ENCODE measurements around the gene CACHD1. TPM values are rescaled to one million over a fixed set of nuclear protein-coding genes. Genes with fewer than 3 reads are reported as not detected.

The CACHD1 gene
- total and polyA plus RNA-seq, 2 of the 4 experiments (the other 2 are of a cell fraction), result 2.9 to 5.9 TPM

DNA sequence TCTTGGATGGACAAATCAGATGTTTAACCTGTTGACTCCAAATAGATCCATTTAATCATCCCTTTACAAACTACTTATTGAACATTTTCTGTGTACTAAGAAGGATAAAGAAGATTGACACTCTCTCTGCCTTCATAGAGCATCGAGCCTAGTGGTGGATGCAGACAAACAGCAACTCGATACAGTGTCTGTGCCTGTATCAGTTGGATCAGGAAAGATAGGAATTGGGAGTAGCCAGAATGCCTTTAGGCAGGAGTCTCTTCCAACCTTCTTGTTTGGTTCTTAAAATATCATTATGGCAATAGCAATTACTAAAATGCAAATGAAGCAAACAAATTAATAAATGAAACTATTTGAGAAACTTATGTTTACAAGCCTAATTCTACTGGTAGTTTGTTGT, 185.9 kb downstream of the CACHD1 start:
- H2AK9ac ChIP-seq (replicated peaks; ENCODE audit: low read depth, low read length, poor library complexity), result no peak overlapping the region
- BruUV-seq (replicated peaks), result no TSS peak
- no peak overlapping the region for H3K18ac ChIP-seq (ENCODE audit: low read depth, low read length)
- no peaks in the 10 kb centered on the region for H3K27me3 ChIP-seq (ENCODE audit: control insufficient read depth, insufficient read depth, low read length)
- in situ Hi-C loops (cut with MboI; ENCODE audit: low sequenced_read_pairs), result no loop called here
- intact Hi-C loops (cut with micrococcal nuclease), result no loop called here
- no peak overlapping the region for H3K9ac ChIP-seq (ENCODE audit: low read depth, low read length)
- H4K5ac ChIP-seq (ENCODE audit: low read depth, low read length), result no peak overlapping the region
- no peaks in the 10 kb centered on the region for H3K9me3 ChIP-seq (ENCODE audit: control insufficient read depth, insufficient read depth, low read length)
- H3K4me1 ChIP-seq (ENCODE audit: control insufficient read depth, insufficient read depth, low read length), result no peaks in the 10 kb centered on the region
- no peak overlapping the region for H2BK20ac ChIP-seq (ENCODE audit: low read depth, low read length)
- no peak overlapping the region for H2BK120ac ChIP-seq (ENCODE audit: low read depth, low read length)
- ChIA-PET CTCF (no interaction called here), POLR2A (ENCODE audit: unreplicated experiment) (no interaction called here)
- no peaks in the 10 kb centered on the region for H3K9me1 ChIP-seq (ENCODE audit: insufficient read depth, low read length)
- H3K36me3 ChIP-seq (ENCODE audit: control insufficient read depth, insufficient read depth, low read length), result no peaks in the 10 kb centered on the region
- no peaks in the 10 kb centered on the region for H3K79me1 ChIP-seq (ENCODE audit: low read depth in 1 of 2, low read length in 2 of 2)
- TF ChIP-seq RAD21 (IDR thresholded peaks at IDR 0.05; ENCODE audit: low read length) (no peak), SMC3 (IDR thresholded peaks at IDR 0.05; ENCODE audit: low read depth, low read length) (no peak)
- no peak overlapping the region for H3K4me2 ChIP-seq (ENCODE audit: low read depth, low read length)
- no peak overlapping the region for H2AFZ ChIP-seq (replicated peaks; ENCODE audit: low read length, poor library complexity)
- no peaks in the 10 kb centered on the region for H4K20me1 ChIP-seq (ENCODE audit: insufficient read depth, low read length)
- WGBS, 2 experiments (ENCODE audit: extremely low coverage in 2 of 2, insufficient read length in 1 of 2), result no CpG with 5 or more reads among the region's 2 CpGs
- H4K8ac ChIP-seq (ENCODE audit: low read depth in 2 of 2, low read length in 2 of 2), result no peak overlapping the region
- H3K23ac ChIP-seq (ENCODE audit: low read depth, low read length), result no peak overlapping the region
- no peak overlapping the region for H3K27ac ChIP-seq (ENCODE audit: insufficient read depth, low read length)
- no peak overlapping the region for H3K56ac ChIP-seq (ENCODE audit: extremely low read depth, insufficient read depth, low read length)
- H4K91ac ChIP-seq (ENCODE audit: insufficient read depth, low read depth, low read length), result no peak overlapping the region
- DNase-seq (no peak), ATAC-seq (ENCODE audit: low read depth) (no peak)
- H3K14ac ChIP-seq (replicated peaks; ENCODE audit: low read depth, low read length), result no peak overlapping the region
- no peak overlapping the region for H3K4me3 ChIP-seq (ENCODE audit: insufficient read depth, low read depth, low read length)
- H2BK15ac ChIP-seq (ENCODE audit: low read depth, low read length), result no peak overlapping the region
- H2BK5ac ChIP-seq (ENCODE audit: low read depth, low read length, poor library complexity, severe bottlenecking), result no peak overlapping the region
- H2AK5ac ChIP-seq (ENCODE audit: low read depth, low read length), result no peak overlapping the region
- dilution Hi-C loops (cut with HindIII; ENCODE audit: low sequenced_read_pairs, unreplicated experiment), result no loop called here
- H3K4ac ChIP-seq (ENCODE audit: low read depth, low read length), result no peak overlapping the region
